Stomach (tissue), 4 donors: ENCODE measurements around the gene C13orf42.

Source experiments
- EP300 ChIP-seq: sonication (generic); formaldehyde crosslinking; IDR thresholded peaks from one replicate; pipeline ENCODE4 v1.6.1; 2017; ENCODE audit warnings: antibody characterized with exemption
- POLR2A ChIP-seq, 4 donors: fragments of 450-650 bp; IDR thresholded peaks; one replicate each; pipeline ENCODE4 v1.6.1; 2016; ENCODE audit warnings: antibody characterized with exemption in 4 of 4, control low read depth in 2 of 4, mild to moderate bottlenecking in 1 of 4, moderate library complexity in 1 of 4
- POLR2AphosphoS5 ChIP-seq, 3 donors: sonication (generic); formaldehyde crosslinking; IDR thresholded peaks; one replicate each; pipeline ENCODE4 v1.6.1; 2016; ENCODE audit warnings: antibody characterized with exemption in 3 of 3
- TF ChIP-seq, protein P1 (sequence below), 7 experiments: fragments of 450-650 bp in 4 of 7; fragments of 200-600 bp in 3 of 7; sonication (generic) in 3 of 7; IDR thresholded peaks; one replicate each; pipeline ENCODE4 v1.5.1; 2016 to 2019; ENCODE audit warnings: antibody characterized with exemption in 7 of 7, control low read depth in 2 of 7, mild to moderate bottlenecking in 1 of 7

GRCh38 chr13:51044023-51044665 is 66.9 kb downstream of the C13orf42 start:
- TF ChIP-seq POLR2A (IDR thresholded peaks at IDR 0.05) (no peak), EP300 (no peak), POLR2AphosphoS5 (IDR thresholded peaks at IDR 0.05) (no peak)
- TF ChIP-seq, protein P1, sequence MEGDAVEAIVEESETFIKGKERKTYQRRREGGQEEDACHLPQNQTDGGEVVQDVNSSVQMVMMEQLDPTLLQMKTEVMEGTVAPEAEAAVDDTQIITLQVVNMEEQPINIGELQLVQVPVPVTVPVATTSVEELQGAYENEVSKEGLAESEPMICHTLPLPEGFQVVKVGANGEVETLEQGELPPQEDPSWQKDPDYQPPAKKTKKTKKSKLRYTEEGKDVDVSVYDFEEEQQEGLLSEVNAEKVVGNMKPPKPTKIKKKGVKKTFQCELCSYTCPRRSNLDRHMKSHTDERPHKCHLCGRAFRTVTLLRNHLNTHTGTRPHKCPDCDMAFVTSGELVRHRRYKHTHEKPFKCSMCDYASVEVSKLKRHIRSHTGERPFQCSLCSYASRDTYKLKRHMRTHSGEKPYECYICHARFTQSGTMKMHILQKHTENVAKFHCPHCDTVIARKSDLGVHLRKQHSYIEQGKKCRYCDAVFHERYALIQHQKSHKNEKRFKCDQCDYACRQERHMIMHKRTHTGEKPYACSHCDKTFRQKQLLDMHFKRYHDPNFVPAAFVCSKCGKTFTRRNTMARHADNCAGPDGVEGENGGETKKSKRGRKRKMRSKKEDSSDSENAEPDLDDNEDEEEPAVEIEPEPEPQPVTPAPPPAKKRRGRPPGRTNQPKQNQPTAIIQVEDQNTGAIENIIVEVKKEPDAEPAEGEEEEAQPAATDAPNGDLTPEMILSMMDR (IDR thresholded peaks at IDR 0.05) = no peak
